GM18861 (cell line): Measurements from ENCODE around the gene OSTC.
A peak's percentile ranks its signal among the peaks of the same experiment; 100 is the strongest.

Experiments used
- ATAC-seq: cut with Tn5 transposase; IDR thresholded peaks from one replicate; pipeline ENCODE4 v1.9.1; 2021; ENCODE audit not compliant: unreplicated experiment

OSTC gene

GRCh38 chr4:108650212-108651013, at the start of gene OSTC:
Gene OSTC, plus strand, starts transcription at chr4:108650599. Its CDS starts 57 bp downstream, at chr4:108650656.
- ATAC-seq, result peak; percentile 92

- ATAC-seq, result no peak
Observed at GRCh38 chr4:108601106-108601505, 49.3 kb upstream of the OSTC start.

- ATAC-seq, result no peak
Observed at GRCh38 chr4:108601532-108601931, 48.9 kb upstream of the OSTC start.

GRCh38 chr4:108602163-108602562, 48.2 kb upstream of the OSTC start:
- no peak for ATAC-seq

GRCh38 chr4:108607079-108607815, 43.2 kb upstream of the OSTC start:
- ATAC-seq, result no peak

- ATAC-seq, result no peak
Observed at GRCh38 chr4:108611365-108611764, 39.0 kb upstream of the OSTC start.

GRCh38 chr4:108612365-108612764, 38.0 kb upstream of the OSTC start:
- ATAC-seq, result no peak

- ATAC-seq, result no peak
Observed at GRCh38 chr4:108619372-108620100, 30.9 kb upstream of the OSTC start.

GRCh38 chr4:108620101-108620932, 30.1 kb upstream of the OSTC start, which contains the start of gene RPL34:
Gene RPL34, plus strand, starts transcription at chr4:108620576. Its CDS starts 1,384 bp downstream, at chr4:108621960.
- peak; percentile 100 for ATAC-seq

GRCh38 chr4:108620933-108621905, 29.2 kb upstream of the OSTC start:
- no peak for ATAC-seq

- ATAC-seq, result no peak
Observed at GRCh38 chr4:108622022-108622421, 28.4 kb upstream of the OSTC start.

GRCh38 chr4:108622828-108623227, 27.6 kb upstream of the OSTC start:
- ATAC-seq, result no peak

- no peak for ATAC-seq
Observed at GRCh38 chr4:108624263-108625056, 25.9 kb upstream of the OSTC start.

GRCh38 chr4:108626056-108626455, 24.3 kb upstream of the OSTC start:
- ATAC-seq, result no peak

- no peak for ATAC-seq
Observed at GRCh38 chr4:108628411-108628810, 22.0 kb upstream of the OSTC start.

- ATAC-seq, result no peak
Observed at GRCh38 chr4:108635070-108635655, 15.2 kb upstream of the OSTC start.

GRCh38 chr4:108636246-108636645, 14.2 kb upstream of the OSTC start:
- no peak for ATAC-seq

GRCh38 chr4:108637856-108638255, 12.5 kb upstream of the OSTC start:
- ATAC-seq, result no peak
